Activated CD4-positive, alpha-beta memory T cell treated with anti-CD3 and anti-CD28 coated beads for 36 hours (primary cell): Measurements from ENCODE around the gene LYRM4. TPM values are rescaled to one million over a fixed set of nuclear protein-coding genes. Genes with fewer than 3 reads are reported as not detected.

ENCODE experiments used
- CTCF ChIA-PET: fragments of 350-600 bp; sonication (Branson Sonifier 250); formaldehyde crosslinking; loops from one replicate; lab custom pipeline; 2021; ENCODE audit warnings: antibody characterized with exemption, inconsistent platforms; lab: Charles Lee
- POLR2A ChIA-PET: fragments of 350-600 bp; sonication (Branson Sonifier 250); formaldehyde crosslinking; loops from one replicate; lab custom pipeline; 2021; ENCODE audit warnings: antibody characterized with exemption; lab: Charles Lee
- DNase-seq: peaks from one replicate; pipeline ENCODE4 v3.0.0-alpha.2; 2020
- H3K27ac Mint-ChIP-seq: one replicate; pipeline ENCODE4 v1.8.0; 2021; ENCODE audit warnings: mixed read lengths
- H3K27me3 Mint-ChIP-seq: one replicate; pipeline ENCODE4 v1.8.0; 2021; ENCODE audit warnings: mixed read lengths
- H3K36me3 Mint-ChIP-seq: one replicate; pipeline ENCODE4 v1.8.0; 2021; ENCODE audit warnings: mixed read lengths
- H3K4me1 Mint-ChIP-seq: one replicate; pipeline ENCODE4 v1.8.0; 2021; ENCODE audit warnings: low read depth, mixed read lengths
- H3K4me3 Mint-ChIP-seq: one replicate; pipeline ENCODE4 v1.8.0; 2021; ENCODE audit warnings: mild to moderate bottlenecking, mixed read lengths
- H3K9me3 Mint-ChIP-seq: one replicate; pipeline ENCODE4 v1.8.0; 2021; ENCODE audit warnings: mixed read lengths
- intact Hi-C: fragments of 100-400 bp; cut with micrococcal nuclease; formaldehyde crosslinking; loops from one replicate; pipeline ENCODE4 v1.15.1; 2023
- total RNA-seq, 2 experiments: library from RNA; stranded (reverse); gene quantifications; one replicate each; pipeline ENCODE4 v1.2.3, GENCODE V29; 2021

The LYRM4 gene
- total RNA-seq, 2 experiments from 2014 or later, result 50.6 to 53.6 TPM

DNA sequence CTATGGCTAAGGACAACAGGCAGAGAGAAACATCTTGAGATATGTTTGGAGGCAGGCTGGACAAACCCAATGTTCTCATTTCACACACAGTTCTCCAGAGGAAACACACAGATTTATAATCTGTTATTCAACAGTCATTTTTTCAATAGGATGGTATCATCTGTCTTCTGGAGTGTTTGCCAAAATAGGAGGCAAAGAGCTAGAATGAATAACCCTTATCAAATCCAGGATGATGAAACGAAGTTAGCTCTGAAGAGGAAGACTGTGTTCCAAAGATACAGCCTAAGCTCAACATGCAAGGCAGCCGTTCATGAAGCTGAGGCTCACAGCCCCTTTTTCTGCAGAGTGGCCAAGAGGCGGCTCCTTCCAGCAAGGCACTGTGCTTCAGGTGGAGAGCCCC is 104.8 kb downstream of the LYRM4 start:
- no peak for DNase-seq
- intact Hi-C loops, result no loop called here

DNA sequence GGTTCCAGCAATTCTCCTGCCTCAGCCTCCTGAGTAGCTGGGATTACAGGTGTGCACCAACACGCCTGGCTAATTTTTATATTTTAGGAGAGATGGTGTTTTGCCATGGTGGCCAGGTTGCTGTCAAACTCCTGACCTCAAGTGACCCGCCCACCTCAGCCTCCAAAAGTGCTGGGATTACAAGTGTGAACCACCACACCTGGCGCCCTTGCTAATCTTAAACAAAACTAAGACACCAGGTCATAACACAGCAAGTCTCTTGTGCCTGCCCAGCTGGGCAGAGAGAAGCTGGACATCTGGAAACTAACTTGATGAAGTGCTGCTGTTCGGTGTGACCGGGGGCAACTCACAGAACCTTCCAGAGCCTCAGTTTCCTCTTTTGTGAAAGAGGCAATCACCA is 107.6 kb downstream of the LYRM4 start:
- Mint-ChIP-seq H3K36me3 (no peaks in the 10 kb centered on the region), H3K27me3 (no peaks in the 10 kb centered on the region), H3K9me3 (no peaks in the 10 kb centered on the region), H3K27ac (no peak overlapping the region), H3K4me3 (no peak overlapping the region), H3K4me1 (no peaks in the 10 kb centered on the region)
- intact Hi-C loops, result no loop called here
- DNase-seq, result no peak
- CTCF ChIA-PET, result interaction anchor here (1.3 to 2.0 kb wide), 2 partner anchors 10 to 21 kb away, joined by 3 to 8 read pairs; no protein-coding TSS in a partner anchor
- POLR2A ChIA-PET, result no interaction called here

More for the DNA sequence above, 104.8 kb downstream of the LYRM4 start:
- Mint-ChIP-seq H3K27ac (no peak overlapping the region), H3K4me3 (no peak overlapping the region), H3K9me3 (no peaks in the 10 kb centered on the region), H3K27me3 (no peaks in the 10 kb centered on the region), H3K36me3 (no peaks in the 10 kb centered on the region), H3K4me1 (no peaks in the 10 kb centered on the region)
- POLR2A ChIA-PET, result no interaction called here
- CTCF ChIA-PET, result interaction anchor here (1.0 kb wide), 1 partner anchor 12 kb away, joined by 7 read pairs; no protein-coding TSS in a partner anchor

DNA sequence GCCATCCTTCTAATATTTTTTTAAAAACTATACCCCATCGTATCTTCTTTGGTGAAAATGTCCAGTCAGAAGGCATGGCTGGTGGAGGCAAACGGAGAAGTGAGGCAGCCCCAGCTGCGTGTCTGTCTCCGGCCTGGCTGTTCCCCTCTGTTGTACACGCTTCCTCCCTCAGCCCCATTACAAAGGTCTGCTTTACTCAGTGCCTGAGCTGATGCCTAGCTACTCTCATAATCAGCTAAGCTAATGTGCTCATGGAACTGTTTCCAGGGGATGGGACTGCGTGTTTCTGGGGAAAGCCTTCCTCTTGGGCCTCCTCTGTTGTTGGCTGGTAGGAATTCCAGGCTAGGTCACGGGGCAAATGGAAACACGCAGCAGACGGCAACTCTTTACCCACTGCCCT is 108.3 kb downstream of the LYRM4 start:
- Mint-ChIP-seq H3K4me1 (no peaks in the 10 kb centered on the region), H3K36me3 (no peaks in the 10 kb centered on the region), H3K4me3 (no peak overlapping the region), H3K9me3 (no peaks in the 10 kb centered on the region), H3K27me3 (no peaks in the 10 kb centered on the region), H3K27ac (no peak overlapping the region)
- no peak for DNase-seq
- ChIA-PET CTCF (interaction anchor here (1.3 to 2.0 kb wide), 2 partner anchors 9 to 22 kb away, joined by 3 to 8 read pairs; no protein-coding TSS in a partner anchor), POLR2A (no interaction called here)
- intact Hi-C loops, result no loop called here

DNA sequence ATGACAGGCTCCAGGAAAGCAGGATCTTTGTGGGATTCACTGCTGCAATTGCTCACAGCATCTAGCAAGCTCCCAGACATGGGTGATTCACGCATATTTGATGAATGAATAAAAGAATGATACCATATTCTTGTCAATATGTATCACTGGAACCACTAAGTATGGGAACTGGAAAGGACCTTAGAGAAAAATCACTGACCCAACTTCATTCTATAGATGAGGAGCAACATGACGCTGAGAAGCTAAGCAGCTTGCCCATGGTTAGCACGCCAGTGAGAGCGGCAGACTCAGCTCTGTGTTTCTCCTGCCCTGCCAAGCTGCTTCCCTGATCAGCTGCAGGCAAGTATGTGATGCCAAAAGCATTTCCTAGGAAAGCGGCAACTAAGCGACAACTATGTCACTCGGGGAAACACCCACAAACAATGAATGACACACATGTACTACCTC is 108.8 kb downstream of the LYRM4 start:
- ChIA-PET POLR2A (no interaction called here), CTCF (interaction anchor here (1.3 to 2.0 kb wide), 2 partner anchors 8 to 22 kb away, joined by 3 to 8 read pairs; no protein-coding TSS in a partner anchor)
- H3K4me1 Mint-ChIP-seq, result no peaks in the 10 kb centered on the region
- no peaks in the 10 kb centered on the region for H3K9me3 Mint-ChIP-seq
- H3K4me3 Mint-ChIP-seq, result no peak overlapping the region
- H3K36me3 Mint-ChIP-seq, result no peaks in the 10 kb centered on the region
- DNase-seq, result no peak
- H3K27me3 Mint-ChIP-seq, result no peaks in the 10 kb centered on the region
- no peak overlapping the region for H3K27ac Mint-ChIP-seq
- intact Hi-C loops, result no loop called here

DNA sequence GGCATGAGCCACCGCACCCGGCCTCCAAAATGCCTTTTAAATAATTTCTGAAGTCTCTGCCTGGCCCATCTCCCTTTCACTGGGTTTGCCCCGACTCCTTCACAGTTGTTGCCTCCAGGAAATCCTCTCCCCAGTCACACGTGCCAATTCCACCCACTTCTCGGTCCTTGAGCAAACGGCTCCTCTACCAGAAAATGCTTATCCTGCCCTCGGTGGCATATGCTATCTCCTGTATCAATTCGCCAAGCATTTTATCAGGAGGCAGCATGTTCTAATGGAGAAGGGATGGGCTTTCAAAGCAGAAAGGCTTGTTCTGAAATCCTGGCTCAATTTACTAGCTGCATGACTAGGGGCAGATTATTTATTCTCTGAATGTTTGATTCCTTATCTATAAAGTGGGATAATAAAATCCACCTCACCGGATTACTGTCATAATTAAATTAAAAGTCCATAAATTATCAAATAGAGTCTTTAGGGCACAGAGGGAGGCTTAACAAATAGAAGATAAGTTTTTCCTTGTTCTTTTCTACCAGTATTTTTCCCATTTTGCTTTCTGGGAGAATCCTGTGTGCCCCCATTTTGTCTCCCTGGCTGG is 109.3 kb downstream of the LYRM4 start:
- CTCF ChIA-PET, result interaction anchor here (2.0 kb wide), 1 partner anchor 8 kb away, joined by 8 read pairs; no protein-coding TSS in a partner anchor
- no peaks in the 10 kb centered on the region for H3K9me3 Mint-ChIP-seq
- no peaks in the 10 kb centered on the region for H3K27me3 Mint-ChIP-seq
- POLR2A ChIA-PET, result no interaction called here
- H3K4me1 Mint-ChIP-seq, result no peaks in the 10 kb centered on the region
- no peak overlapping the region for H3K27ac Mint-ChIP-seq
- DNase-seq, result no peak
- no peaks in the 10 kb centered on the region for H3K36me3 Mint-ChIP-seq
- intact Hi-C loops, result no loop called here
- no peak overlapping the region for H3K4me3 Mint-ChIP-seq

DNA sequence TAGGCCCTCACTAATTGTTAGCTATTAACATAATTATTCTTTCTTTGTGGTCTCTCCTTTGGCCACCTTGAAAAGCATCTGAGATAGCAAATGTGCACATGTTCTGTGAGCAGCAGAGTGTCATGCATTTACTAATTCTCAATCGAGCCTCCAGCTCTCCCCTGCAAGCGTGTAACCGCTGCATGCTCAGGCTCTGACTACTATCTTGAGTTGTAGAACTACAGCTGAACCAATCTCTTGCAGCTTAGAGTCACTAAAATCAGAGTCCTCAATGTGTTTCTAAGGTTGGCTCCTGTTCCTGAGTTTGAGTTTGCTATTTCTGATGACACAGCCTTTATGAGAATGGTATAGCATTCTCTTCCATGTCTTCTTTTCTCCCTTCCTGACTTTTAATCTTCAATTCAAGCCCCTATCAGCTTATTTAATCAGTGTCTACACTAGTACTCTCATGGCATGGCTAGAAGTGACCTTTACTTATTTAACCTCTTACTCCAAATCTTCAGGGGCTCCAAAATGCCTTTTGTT is 110.1 kb downstream of the LYRM4 start:
- Mint-ChIP-seq H3K4me3 (no peak overlapping the region), H3K27ac (no peak overlapping the region), H3K9me3 (no peaks in the 10 kb centered on the region), H3K36me3 (no peaks in the 10 kb centered on the region), H3K27me3 (no peaks in the 10 kb centered on the region), H3K4me1 (no peaks in the 10 kb centered on the region)
- POLR2A ChIA-PET, result no interaction called here
- no peak for DNase-seq
- CTCF ChIA-PET, result interaction anchor here (0.7 to 1.2 kb wide), 3 partner anchors 153 to 321 kb away, joined by 3 to 5 read pairs (median 3); no protein-coding TSS in a partner anchor
- intact Hi-C loops, result no loop called here

DNA sequence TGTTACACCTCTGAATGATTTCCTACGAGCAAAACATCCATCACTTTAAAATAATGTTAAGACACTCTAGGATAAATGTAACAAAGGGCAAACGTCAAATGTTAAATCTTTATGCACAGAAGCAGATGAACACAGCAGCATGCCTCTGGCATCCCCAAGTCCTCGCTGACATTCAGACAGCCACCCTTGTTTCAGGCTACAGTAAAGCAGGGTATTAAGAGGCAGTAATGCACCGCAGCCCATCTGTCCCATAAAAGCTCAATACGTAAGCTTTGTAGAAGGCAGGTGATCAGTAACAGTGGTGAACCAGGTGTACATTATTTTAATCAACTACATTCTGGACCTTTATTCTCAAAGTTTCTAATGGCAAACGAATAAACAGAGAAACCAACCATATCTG is 110.9 kb downstream of the LYRM4 start:
- intact Hi-C loops, result loop anchor here (10.0 kb wide), 1 partner anchor 1395 kb away; no protein-coding TSS in a partner anchor
- Mint-ChIP-seq H3K4me1 (no peaks in the 10 kb centered on the region), H3K27ac (no peak overlapping the region), H3K9me3 (no peaks in the 10 kb centered on the region), H3K36me3 (no peaks in the 10 kb centered on the region), H3K27me3 (no peaks in the 10 kb centered on the region), H3K4me3 (no peak overlapping the region)
- POLR2A ChIA-PET, result no interaction called here
- CTCF ChIA-PET, result interaction anchor here (0.8 to 1.2 kb wide), 2 partner anchors 253 to 321 kb away, joined by 3 to 5 read pairs; no protein-coding TSS in a partner anchor
- no peak for DNase-seq

DNA sequence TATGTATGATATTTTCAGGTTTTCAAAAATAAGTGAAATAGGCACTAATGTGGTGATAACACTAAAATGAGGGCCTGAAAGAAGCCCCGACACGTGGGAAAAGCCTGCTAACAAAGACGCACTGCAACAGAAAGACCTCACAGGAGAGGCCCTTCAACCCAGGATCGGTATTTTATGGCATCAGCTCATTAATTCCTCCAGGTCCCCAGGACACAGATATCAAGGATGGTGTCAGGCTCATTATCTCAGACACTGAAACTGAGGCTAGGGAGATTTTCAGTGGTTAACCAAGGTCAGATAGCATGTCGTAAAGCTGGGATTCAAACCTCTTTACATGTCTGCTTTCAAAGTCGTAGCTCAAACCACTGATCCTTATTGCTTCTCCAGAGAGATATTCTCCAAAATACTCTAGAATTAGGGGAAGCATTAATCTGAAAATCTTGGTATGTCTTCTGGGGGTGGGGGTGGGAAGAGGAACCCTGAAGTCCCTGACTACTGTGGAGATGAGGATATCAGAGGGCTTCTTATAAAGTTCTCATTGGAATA is 111.5 kb downstream of the LYRM4 start:
- H3K27me3 Mint-ChIP-seq, result no peaks in the 10 kb centered on the region
- CTCF ChIA-PET, result interaction anchor here (0.6 to 1.1 kb wide), 2 partner anchors 230 to 1061 kb away, joined by 4 read pairs; no protein-coding TSS in a partner anchor
- no peaks in the 10 kb centered on the region for H3K36me3 Mint-ChIP-seq
- H3K27ac Mint-ChIP-seq, result no peak overlapping the region
- DNase-seq, result no peak
- H3K4me1 Mint-ChIP-seq, result no peaks in the 10 kb centered on the region
- intact Hi-C loops, result loop anchor here (10.0 kb wide), 1 partner anchor 1396 kb away; no protein-coding TSS in a partner anchor
- no peaks in the 10 kb centered on the region for H3K9me3 Mint-ChIP-seq
- H3K4me3 Mint-ChIP-seq, result no peak overlapping the region
- POLR2A ChIA-PET, result no interaction called here

DNA sequence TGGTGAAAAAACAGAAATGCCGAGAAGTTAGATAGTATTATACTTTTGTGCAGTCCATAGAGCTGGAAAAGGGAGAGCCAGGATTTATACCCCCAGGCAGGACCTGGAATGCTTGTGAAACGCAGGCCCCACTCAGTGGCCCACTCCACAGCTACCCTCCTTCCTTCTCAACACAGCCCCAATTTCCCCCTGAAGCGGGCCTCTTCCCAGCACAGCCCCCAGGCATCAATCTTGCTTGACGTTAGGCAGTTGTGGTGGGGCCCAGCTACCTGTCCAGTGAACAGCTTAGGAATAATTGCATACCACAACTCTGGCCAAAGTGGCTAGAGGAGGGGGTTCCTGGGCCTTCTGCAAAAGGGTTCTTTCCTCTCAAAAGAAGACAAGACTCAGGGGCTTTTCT is 114.4 kb downstream of the LYRM4 start:
- intact Hi-C loops, result loop anchor here (10.0 kb wide), 1 partner anchor 1398 kb away; no protein-coding TSS in a partner anchor
- DNase-seq, result no peak
- Mint-ChIP-seq H3K9me3 (no peaks in the 10 kb centered on the region), H3K4me3 (no peak overlapping the region), H3K27me3 (no peaks in the 10 kb centered on the region), H3K36me3 (no peaks in the 10 kb centered on the region), H3K4me1 (no peaks in the 10 kb centered on the region), H3K27ac (no peak overlapping the region)
- ChIA-PET CTCF (interaction anchor here (0.8 to 1.3 kb wide), 4 partner anchors 28 to 330 kb away, joined by 3 to 9 read pairs (median 4); no protein-coding TSS in a partner anchor), POLR2A (no interaction called here)

DNA sequence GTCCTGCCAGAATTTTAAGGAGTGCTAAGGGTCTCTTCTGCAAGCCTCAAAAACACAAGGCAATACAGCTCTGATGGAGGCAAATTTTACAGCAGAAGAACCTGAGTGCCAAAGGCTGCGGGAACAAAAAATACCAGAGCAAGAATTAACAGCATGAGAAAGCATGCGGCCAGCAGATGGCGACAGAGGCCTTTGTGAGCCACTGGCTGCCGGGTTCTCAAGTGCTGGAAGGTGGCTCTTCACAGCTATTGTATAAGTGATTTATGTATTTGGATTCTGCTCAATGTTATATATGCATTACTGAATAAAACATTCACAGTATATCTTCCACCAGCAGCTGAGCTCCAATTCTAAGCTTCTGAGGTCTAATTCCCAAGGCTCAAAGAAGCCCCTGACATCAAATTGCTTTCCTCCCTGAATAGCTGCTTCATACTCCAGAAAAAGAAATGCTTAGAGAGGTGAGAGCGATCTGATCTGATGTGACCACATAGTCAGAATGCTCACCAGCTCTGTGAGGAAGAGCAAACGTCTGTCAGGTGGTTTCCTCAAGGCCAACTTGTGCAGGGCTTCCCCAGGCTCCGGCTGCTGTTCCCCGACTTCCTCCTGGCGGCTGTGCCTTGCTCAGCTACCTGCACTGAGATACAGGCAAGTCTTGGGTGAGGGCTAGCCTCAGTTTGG is 117.0 kb downstream of the LYRM4 start:
- DNase-seq, result peak; percentile 86
- H3K9me3 Mint-ChIP-seq, result no peaks in the 10 kb centered on the region
- intact Hi-C loops, result loop anchor here (1.0 to 10.0 kb wide), 6 partner anchors 119 to 1401 kb away; partner anchors contain the start of genes FARS2 and LYRM4
- no peaks in the 10 kb centered on the region for H3K27me3 Mint-ChIP-seq
- H3K4me1 Mint-ChIP-seq, result no peaks in the 10 kb centered on the region
- H3K4me3 Mint-ChIP-seq, result no peak overlapping the region
- POLR2A ChIA-PET, result no interaction called here
- CTCF ChIA-PET, result interaction anchor here (0.6 to 3.0 kb wide), 72 partner anchors 8 to 817 kb away, joined by 3 to 77 read pairs (median 4); partner anchors contain the start of genes FARS2 and LYRM4
- H3K27ac Mint-ChIP-seq, result no peak overlapping the region
- H3K36me3 Mint-ChIP-seq, result no peaks in the 10 kb centered on the region

DNA sequence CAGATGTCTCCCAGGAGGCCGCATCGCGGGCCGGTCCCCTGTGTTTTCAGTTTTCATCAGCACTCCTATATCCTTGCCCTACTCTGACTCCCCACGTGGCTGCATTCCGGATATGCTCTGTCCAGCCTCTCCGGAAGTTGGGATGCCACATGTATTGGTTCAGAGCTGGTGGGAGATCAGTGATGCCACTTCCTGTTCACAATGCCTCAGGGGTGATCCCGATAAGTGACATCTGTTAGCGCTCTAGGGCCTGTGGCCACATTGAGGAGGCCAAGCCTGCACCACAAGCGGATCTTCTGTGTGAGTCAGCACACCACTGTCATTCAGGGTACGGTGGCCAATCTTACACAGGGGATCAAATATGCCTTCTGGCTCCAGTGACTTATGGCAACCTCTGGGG is 117.8 kb downstream of the LYRM4 start:
- ChIA-PET POLR2A (no interaction called here), CTCF (interaction anchor here (0.6 to 3.0 kb wide), 38 partner anchors 7 to 491 kb away, joined by 3 to 77 read pairs (median 6); partner anchors contain the start of genes FARS2 and LYRM4)
- DNase-seq, result no peak
- Mint-ChIP-seq H3K9me3 (no peaks in the 10 kb centered on the region), H3K4me3 (no peak overlapping the region), H3K27ac (no peak overlapping the region), H3K27me3 (no peaks in the 10 kb centered on the region), H3K4me1 (no peaks in the 10 kb centered on the region), H3K36me3 (no peaks in the 10 kb centered on the region)
- intact Hi-C loops, result loop anchor here (1.0 to 10.0 kb wide), 6 partner anchors 119 to 1402 kb away; partner anchors contain the start of genes FARS2 and LYRM4
